GM12891 (cell line): Measurements from ENCODE around the gene HTR2C.

Source experiments
- POLR2A ChIP-seq: IDR thresholded peaks from 2 replicates; pipeline ENCODE4 v1.6.1; 2011; ENCODE audit warnings: low read depth, low read length, control low read depth
- POLR2AphosphoS5 ChIP-seq: IDR thresholded peaks from 2 replicates; pipeline ENCODE4 v1.6.1; 2011; ENCODE audit warnings: low read depth, low read length, control low read depth
- POU2F2 ChIP-seq: IDR thresholded peaks from 2 replicates; pipeline ENCODE4 v1.6.1; 2011; ENCODE audit warnings: low read depth, mild to moderate bottlenecking, control low read depth, low read length, moderate library complexity
- SPI1 ChIP-seq: IDR thresholded peaks from 2 replicates; pipeline ENCODE4 v1.6.1; 2011; ENCODE audit warnings: low read depth, low read length, control low read depth
- TAF1 ChIP-seq: IDR thresholded peaks from 2 replicates; pipeline ENCODE4 v1.6.1; 2011; ENCODE audit warnings: low read depth, low read length, control low read depth

DNA sequence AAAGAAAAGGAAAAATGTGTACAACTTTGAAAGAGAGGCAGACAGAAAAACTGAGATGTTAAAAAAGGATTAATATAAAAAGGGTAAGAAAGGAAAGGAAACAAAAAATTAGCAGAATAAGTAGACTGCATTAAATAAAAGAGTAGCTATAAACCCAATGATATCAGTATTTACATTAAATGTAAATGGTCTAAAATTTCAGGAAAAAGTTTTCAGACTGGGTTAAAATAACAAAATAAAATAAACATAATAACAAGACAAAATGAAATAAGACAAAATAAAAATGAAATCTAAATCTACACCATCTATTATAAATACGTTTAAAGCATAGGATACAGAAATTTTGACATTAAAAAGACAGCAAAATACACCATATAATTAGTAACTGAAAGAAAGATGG is 199.0 kb downstream of the HTR2C start:
- no peak for TF ChIP-seq SPI1
- no peak for TF ChIP-seq POLR2AphosphoS5
- no peak for TF ChIP-seq POLR2A
- TF ChIP-seq TAF1 = no peak
- TF ChIP-seq POU2F2 = no peak
